ENCODE data around the gene PLEKHM3.

- no peak for TF ChIP-seq CTCF (IDR thresholded peaks at IDR 0.05; ENCODE audit: insufficient read depth, low read length, poor library complexity, severe bottlenecking)
- TF ChIP-seq EZH2phosphoT487 (conservative IDR thresholded peaks at IDR 0.05; ENCODE audit: low read length): no peak
These were observed 163.5 kb downstream of the PLEKHM3 start for GRCh38 chr2:207861789-207862188.
